HG03520 (cell line): ENCODE data around the gene IFI16.
"Not testable (repeated sequence)": the region's sequence is repeated elsewhere in the genome, so short reads cannot be mapped to it uniquely, and the experiment has no call there.

Experiments used
- ATAC-seq: cut with Tn5 transposase; IDR thresholded peaks from one replicate; pipeline ENCODE4 v1.9.1; 2021; ENCODE audit warnings: mild to moderate bottlenecking, moderate library complexity; ENCODE audit not compliant: unreplicated experiment

Gene IFI16

GRCh38 chr1:159007726-159008125, 2.0 kb upstream of the IFI16 start:
- no peak for ATAC-seq

DNA sequence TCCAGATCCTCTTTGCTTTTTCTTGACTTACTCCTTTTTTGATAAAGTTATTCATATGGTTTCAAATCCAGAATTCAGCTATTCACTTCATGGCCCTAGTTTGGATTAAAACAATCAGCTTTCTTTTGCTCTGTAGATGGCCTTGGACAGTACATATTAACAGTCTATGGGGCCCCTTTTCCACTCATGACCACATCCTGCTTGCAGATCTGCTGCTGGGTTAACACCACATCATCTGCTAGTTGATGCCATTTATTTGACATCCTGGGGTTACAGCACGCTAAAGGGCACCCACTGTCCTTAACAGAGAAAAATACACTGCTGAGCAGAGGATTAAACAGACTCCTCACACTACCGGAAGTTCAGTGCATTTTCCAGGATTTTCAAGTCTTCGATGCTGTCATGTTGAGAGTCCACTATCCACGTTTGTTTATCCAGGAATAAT, 941 bp upstream of the IFI16 start:
- peak; percentile 64 for ATAC-seq

- ATAC-seq: no peak
These were observed 420 bp upstream of the IFI16 start for GRCh38 chr1:159009287-159009686.

GRCh38 chr1:159010391-159010790, 684 bp downstream of the IFI16 start:
- no peak for ATAC-seq

DNA sequence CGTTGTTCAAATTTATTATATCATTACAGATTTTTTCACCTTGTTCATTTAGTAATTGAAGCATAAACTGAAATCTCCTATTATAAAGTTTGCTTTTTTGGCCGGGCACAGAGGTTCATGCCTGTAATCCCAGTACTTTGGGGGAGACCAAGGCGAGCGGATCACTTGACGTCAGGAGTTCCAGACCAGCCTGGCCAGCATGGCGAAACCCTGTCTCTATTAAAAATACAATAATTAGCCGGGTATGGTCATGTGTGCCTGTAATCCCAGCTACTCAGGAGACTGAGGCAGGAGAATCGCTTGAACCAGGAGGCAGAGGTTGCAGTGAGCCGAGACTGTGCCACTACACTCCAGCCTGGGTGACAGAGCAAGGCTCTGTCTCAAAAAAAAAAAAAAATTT, 1.3 kb downstream of the IFI16 start:
- ATAC-seq: not testable (repeated sequence)

GRCh38 chr1:159011751-159012150, 2.0 kb downstream of the IFI16 start:
- ATAC-seq: no peak

DNA sequence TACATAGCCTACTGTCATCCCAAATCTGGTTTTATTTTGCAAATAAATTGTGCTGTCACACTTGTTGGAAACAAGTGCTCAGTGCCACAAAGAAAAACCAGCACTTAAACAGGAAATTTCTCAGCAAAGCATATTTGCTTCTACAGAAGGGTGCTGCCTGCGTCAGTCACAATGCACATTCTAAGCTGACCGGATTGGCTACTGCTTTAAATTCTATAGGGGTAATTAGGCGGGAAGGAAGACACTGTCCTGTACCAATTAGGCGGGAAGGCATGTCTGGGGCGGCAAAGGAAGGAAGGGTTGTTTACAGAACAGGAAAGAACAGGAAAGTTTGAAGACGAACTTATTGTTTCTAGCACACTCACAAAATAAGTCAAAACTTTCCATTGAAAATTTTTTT, 2.8 kb downstream of the IFI16 start:
- peak; percentile 32 for ATAC-seq

DNA sequence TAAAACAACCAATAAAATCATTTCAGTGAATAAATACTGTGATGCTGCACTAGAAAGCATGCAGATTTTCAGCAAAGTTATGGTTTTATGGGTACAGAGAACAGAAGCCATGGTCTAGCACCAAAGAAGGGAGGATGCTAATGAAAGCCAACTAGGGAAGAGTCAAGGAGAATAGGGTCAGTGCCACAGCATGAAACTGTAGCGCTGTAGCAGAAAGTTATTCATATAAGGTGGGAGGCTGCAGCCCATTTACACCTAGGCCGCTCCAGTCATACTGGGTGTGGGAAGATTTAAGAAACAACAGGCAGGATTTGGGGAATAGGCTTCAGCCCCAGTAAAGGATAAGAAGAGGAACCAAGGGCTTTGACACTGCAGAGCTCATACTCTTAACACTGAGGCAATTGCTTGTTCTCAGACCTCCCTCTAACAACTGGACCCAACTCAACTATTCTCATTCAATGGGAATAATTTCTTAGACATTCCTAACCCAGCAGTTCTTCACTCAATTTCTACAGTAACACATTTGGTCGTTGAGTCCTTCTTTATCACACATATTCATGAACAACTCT, 4.4 kb downstream of the IFI16 start:
- ATAC-seq: no peak

DNA sequence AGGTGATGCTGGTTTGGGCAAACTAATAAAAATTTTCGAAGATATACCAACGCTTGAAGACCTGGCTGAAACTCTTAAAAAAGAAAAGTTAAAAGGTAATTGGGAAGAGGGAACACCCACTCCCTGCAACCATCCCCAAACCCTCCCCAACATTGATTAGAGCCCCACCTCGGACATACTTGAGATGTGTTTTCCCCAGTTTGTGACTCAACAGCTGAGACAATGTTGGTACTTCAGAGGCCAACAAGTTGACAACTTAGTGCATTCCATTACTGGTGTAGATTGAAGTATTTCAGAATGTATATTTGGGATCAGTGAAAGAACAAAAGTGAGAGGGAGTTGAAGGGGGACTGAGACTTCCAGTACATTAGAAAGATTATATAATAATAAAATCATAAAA, 5.1 kb downstream of the IFI16 start:
- ATAC-seq: no peak

DNA sequence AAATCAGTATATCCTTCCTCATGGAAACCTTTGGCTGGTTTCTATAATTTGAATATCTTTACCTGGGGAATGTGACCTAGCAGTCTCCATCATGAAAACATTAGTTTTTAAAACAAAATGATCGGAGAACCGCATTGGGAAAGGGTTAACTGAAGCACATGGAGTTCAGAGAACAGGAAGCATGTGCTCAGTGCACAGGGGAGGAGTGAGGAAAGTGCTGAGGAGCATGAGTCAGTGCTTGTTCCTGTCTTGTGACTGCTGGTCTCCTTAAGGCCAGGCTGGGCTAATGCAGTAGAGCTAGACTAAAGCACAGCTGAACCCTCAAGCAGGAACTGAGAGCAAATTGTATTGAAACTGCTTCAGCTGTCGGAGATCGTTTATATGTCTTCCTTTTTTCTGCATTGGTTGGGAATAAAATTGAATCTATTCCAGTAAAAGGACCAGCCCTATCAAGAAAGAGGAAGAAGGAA, 5.8 kb downstream of the IFI16 start:
- peak; percentile 94 for ATAC-seq

- ATAC-seq: no peak
These were observed 14.0 kb downstream of the IFI16 start for GRCh38 chr1:159023723-159024122.

DNA sequence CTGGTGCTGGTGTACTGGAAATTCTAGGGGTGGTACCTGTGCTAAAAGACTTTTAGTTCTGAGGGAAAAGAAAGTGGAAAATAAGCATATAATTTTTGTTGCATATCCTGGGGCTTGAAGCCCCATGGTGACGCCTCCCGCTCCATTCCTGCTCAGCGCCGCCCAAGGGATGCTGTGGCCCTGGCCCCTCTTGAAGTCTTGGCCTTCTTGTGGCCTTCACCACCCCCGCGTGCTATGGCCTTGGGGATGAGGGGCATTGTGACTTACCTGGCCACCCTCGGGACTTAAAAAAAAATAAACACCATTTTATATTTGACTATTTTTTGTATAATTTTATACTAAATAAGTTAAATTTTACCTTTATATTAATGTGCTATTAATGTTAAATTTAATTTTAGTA, 15.3 kb downstream of the IFI16 start:
- ATAC-seq: no peak

DNA sequence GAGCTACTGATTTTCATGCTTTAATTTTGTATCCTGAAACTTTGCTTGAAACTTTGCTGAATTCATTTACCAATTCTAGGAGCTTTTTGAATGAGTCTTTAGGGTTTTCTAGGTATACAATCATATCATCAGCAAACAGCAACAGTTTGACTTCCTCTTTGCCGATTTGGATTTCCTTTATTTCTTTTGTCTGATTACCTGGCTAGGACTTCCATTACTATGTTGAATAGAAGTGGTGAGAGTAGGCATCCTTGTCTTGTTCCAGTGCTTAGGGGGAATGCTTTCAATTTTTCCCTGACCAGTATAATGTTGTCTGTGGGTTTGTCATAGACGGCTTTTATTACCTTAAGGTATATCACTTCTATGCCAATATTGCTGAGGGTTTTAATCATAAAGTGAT, 17.1 kb downstream of the IFI16 start:
- not testable (repeated sequence) for ATAC-seq

- ATAC-seq: no peak
These were observed 20.6 kb downstream of the IFI16 start for GRCh38 chr1:159030311-159030710.

DNA sequence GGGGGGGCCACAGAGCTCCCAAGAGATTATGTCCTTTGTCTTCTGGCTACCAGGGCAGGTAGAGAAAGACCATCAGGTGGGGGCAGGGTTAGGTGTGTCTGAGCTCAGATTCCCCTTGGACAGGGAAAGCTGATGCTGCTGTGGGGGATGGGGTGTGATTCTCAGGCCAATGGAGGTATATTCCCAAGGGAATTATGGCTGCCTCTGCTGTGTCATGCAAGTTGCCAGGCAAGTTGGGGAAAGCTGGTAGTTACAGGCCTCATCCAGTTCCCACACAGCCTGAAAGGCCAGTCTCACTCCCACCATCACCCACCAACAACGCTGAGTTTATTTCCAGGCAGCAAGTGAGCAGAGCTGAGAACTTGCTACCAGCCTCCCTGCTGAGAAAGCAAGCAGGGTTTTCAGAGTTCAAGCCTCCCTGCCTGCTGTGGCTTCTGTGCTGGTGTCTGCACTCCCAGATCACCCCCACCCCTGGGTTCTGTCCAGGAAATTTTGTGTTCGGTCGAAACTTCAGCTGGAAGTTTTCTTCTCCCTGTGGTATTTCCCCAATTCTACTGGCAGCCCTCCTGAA, 21.3 kb downstream of the IFI16 start:
- ATAC-seq: no peak

GRCh38 chr1:159040206-159040605, 30.5 kb downstream of the IFI16 start:
- ATAC-seq: no peak

DNA sequence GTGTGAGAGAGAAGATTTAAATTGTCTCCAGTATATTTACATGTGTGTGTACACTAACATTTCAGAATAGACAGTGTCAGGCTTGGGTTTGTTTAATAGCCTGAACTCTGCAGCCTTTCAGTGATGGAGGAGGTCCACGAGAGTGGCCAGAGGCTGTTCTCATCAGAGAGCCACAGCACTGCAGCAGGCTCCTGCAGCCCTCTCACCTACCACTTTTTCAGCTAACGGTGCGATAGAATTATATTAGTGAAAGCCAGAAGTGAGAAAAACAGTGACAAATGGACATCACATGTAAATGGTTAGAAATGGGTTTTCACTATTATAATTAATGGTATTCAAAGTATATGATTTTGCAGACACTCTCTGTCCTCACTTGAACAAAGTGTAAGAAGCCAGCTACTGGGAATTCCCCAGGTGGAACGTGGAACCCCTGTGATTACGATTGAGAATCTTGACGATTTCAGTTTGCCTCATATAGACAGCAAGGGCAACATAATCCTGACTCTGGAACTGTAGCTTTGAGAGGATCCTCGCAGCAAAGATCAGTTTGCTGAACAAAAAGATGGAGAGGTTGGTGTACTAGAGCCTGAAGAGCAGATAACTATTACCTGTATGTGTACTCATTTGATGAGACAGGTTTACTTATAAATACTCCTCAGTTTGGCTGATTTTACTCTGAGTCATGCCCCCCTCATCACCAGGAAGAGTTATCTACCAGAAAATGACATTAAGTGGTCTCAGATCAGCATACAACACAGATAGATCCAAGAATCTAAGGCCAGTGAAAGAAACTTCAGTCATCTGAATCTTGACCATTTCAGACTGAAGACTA, 31.4 kb downstream of the IFI16 start:
- ATAC-seq: no peak

DNA sequence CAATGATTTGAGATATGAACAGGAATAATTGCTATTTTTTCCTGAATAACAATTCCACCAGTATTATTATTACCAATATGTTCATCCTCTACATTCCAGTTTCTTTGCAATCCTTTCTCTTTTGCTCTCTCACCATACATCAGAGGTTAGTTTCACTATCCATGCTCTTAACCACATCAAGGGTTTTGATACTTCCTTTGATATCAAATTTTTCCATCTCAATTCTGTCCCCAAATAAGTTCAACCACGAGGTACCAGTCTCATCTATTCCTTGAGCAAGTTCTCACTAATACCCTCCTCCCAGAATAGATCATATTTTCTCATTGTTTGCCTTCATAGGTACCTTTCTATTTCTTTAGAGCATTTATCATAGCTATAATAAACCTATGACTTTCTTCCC, 36.8 kb downstream of the IFI16 start:
- not testable (repeated sequence) for ATAC-seq

DNA sequence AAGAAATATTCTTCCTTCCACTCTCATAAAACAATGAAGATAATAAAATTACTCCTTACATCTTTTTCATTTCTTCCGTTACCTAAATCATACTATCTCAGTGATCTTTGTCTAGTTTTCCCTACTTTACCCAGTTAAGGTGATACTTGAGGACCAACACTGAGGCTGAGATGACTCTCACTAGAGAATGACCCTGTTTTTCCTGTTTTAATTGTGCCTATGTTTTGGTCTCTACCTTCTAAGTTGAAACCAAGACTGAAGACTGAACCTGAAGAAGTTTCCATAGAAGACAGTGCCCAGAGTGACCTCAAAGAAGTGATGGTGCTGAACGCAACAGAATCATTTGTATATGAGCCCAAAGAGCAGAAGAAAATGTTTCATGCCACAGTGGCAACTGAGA, 41.7 kb downstream of the IFI16 start:
- no peak for ATAC-seq

DNA sequence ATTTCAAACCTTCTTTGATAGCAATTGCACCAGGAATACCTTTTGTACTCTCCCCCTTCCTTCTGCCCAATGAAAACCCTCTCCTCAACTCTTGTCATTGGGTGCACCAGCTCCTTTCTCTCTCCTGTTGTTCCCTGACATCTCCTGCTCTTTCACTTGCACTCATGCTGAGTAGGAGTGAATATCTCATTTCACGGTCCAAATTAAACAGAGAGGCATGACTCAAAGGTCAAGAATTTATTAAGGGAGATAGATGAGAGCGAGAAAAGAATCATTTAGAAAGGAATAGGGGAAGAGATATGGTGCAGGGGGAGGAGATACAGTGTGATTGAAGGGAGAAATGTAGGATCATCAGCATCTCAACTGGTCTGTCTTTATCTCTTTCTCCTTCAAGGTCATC, 44.7 kb downstream of the IFI16 start:
- ATAC-seq: no peak

GRCh38 chr1:159055181-159055641, 45.5 kb downstream of the IFI16 start:
- no peak for ATAC-seq
